GM20000 (cell line): Measurements from ENCODE around the gene BTN1A1.
A peak's percentile ranks its signal among the peaks of the same experiment; 100 is the strongest.

ENCODE experiments used
- DNase-seq: peaks from one replicate; pipeline ENCODE4 v3.0.0; 2012; ENCODE audit warnings: low spot score
- CTCF ChIP-seq: IDR thresholded peaks from 2 replicates; pipeline ENCODE4 v1.5.1; 2012; ENCODE audit warnings: mild to moderate bottlenecking, control low read depth; ENCODE audit errors: extremely low read depth, missing control alignments

BTN1A1 gene

GRCh38 chr6:26553264-26553634 is 53.1 kb downstream of the BTN1A1 start:
- peak; percentile 75 for DNase-seq
- no peak for TF ChIP-seq CTCF

GRCh38 chr6:26553635-26554446 is 53.7 kb downstream of the BTN1A1 start:
- DNase-seq, result peak; percentile 52

GRCh38 chr6:26554447-26554696 is 54.3 kb downstream of the BTN1A1 start:
- DNase-seq, result no peak
- TF ChIP-seq CTCF, result no peak

More at GRCh38 chr6:26553635-26554446, 53.7 kb downstream of the BTN1A1 start:
- TF ChIP-seq CTCF, result no peak

DNA sequence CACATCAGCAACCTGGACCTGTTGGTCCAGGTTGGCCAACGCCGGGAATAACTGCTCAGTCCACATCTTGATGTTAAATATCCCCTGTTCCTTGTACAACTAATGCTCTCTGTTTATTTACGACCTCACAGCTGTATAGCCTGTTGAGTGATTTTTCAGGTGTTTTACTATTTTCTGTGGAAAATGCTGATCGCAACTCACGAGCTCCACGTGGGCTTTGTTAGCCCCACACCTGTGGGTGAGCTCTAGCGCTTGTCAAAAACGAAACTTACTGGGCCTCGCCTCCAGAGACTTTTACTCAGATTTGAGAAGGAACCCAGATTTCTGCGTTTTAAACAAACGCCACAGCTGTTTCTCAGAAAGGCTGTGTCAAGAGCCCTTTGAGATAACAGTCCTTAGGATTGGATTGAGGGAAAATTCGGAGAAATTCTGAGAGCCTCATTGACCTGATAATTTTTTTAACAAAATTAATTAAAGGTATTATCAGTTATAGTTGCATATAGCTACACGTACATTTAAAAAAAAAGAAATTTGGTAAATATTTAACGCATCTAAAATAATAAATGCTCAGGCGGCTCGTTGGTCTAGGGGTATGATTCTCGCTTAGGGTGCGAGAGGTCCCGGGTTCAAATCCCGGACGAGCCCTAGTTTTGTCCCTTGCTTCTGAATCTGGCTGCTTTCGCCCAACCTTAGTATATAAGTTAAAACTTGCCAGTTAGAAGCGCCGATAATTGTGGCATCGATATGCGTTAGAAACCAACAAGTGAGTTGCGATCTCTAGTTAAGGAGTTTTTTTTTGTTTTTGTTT is 54.8 kb downstream of the BTN1A1 start:
- peak; percentile 52 for DNase-seq
- TF ChIP-seq CTCF, result no peak

GRCh38 chr6:26555505-26556262 is 55.6 kb downstream of the BTN1A1 start:
- no peak for TF ChIP-seq CTCF
- no peak for DNase-seq

- no peak for DNase-seq
- no peak for TF ChIP-seq CTCF
Measured at GRCh38 chr6:26556263-26557070, 56.4 kb downstream of the BTN1A1 start.
